Gastrocnemius medialis (tissue), 4 donors: Measurements from ENCODE around the gene CXCR1. TPM values are rescaled to one million over a fixed set of nuclear protein-coding genes. Genes with fewer than 3 reads are reported as not detected.
A peak's percentile ranks its signal among the peaks of the same experiment; 100 is the strongest.

Experiments used
- ATAC-seq, 2 donors: fragments of 150-250 bp; one replicate each; pipeline ENCODE4 v1.9.1; 2016
- DNase-seq, 2 donors: peaks; one replicate each; pipeline ENCODE4 v3.0.0-alpha.2; 2019
- H3K27ac ChIP-seq, 4 donors: fragments of 200-600 bp; sonication (generic); 1 replicate in 1 of 4; 2 replicates in 3 of 4; pipeline ENCODE4 v1.5.1; 2016 to 2018; ENCODE audit warnings: mild to moderate bottlenecking in 2 of 4, moderate library complexity in 1 of 4
- H3K27me3 ChIP-seq, 3 donors: fragments of 200-600 bp; sonication (generic) in 2 of 3; 1 replicate in 1 of 3; 2 replicates in 2 of 3; pipeline versions ENCODE4 v1.5.1 to v1.6.0; 2016 to 2019; ENCODE audit warnings: mild to moderate bottlenecking in 1 of 3, moderate library complexity in 1 of 3
- H3K36me3 ChIP-seq, 2 donors: fragments of 200-600 bp; sonication (generic) in 1 of 2; one replicate each; pipeline ENCODE4 v1.5.1; 2017 to 2018
- H3K4me1 ChIP-seq, 2 donors: fragments of 200-600 bp; sonication (generic) in 1 of 2; one replicate each; pipeline ENCODE4 v1.5.1; 2016 to 2017; ENCODE audit warnings: mild to moderate bottlenecking in 2 of 2
- H3K4me3 ChIP-seq, 4 donors: fragments of 200-600 bp; sonication (generic) in 3 of 4; 1 replicate in 1 of 4; 2 replicates in 3 of 4; pipeline ENCODE4 v1.5.1; 2016 to 2019; ENCODE audit warnings: mild to moderate bottlenecking in 2 of 4
- H3K9me3 ChIP-seq, 3 donors: fragments of 200-600 bp; sonication (generic) in 2 of 3; 1 replicate in 1 of 3; 2 replicates in 2 of 3; pipeline ENCODE4 v1.5.1; 2016 to 2019
- CTCF ChIP-seq, 5 experiments: fragments of 450-650 bp in 3 of 5; fragments of 200-600 bp in 2 of 5; sonication (generic) in 2 of 5; IDR thresholded peaks in 4 of 5; conservative IDR thresholded peaks in 1 of 5; 1 replicate in 4 of 5; 2 replicates in 1 of 5; pipeline ENCODE4 v1.5.1; 2016 to 2019; ENCODE audit warnings: antibody characterized with exemption in 5 of 5, mild to moderate bottlenecking in 3 of 5, moderate library complexity in 3 of 5
- POLR2A ChIP-seq, 2 donors: fragments of 450-650 bp; IDR thresholded peaks; one replicate each; pipeline ENCODE4 v1.6.1; 2017; ENCODE audit warnings: antibody characterized with exemption in 2 of 2, mild to moderate bottlenecking in 2 of 2, moderate library complexity in 2 of 2
- in situ Hi-C, 4 donors: fragments of 200-750 bp; cut with MboI; loops; one replicate each; pipeline versions ENCODE4 v1.15.0 to v1.8.0; 2017; ENCODE audit warnings: low sequenced_read_pairs in 4 of 4
- intact Hi-C: fragments of 100-400 bp; cut with DNase I; formaldehyde crosslinking; loops from one replicate; pipeline ENCODE4 v1.15.1; 2023; ENCODE audit warnings: low total_unique reads
- total RNA-seq, 4 donors: library from RNA; depleted of rRNA; stranded (reverse); fragments of >200 nt; gene quantifications; one replicate each; pipeline versions ENCODE4 v1.1.0 to v1.2.3, GENCODE V29; 2016

Gene CXCR1
- total RNA-seq, 4 donors from 2014 or later: 0.41 to 0.55 (median 0.53) TPM; not detected in 1

- ATAC-seq: no peak
- peaks cover 11 to 14% of the 10 kb centered on the region in 2 donors for H3K4me1 ChIP-seq
- H3K27ac ChIP-seq: no peak overlapping the region
- no peaks in the 10 kb centered on the region for H3K36me3 ChIP-seq
- intact Hi-C loops (loop anchor here (5.0 kb wide), 1 partner anchor 84 kb away; the partner anchor contains the start of genes AAMP and PNKD), in situ Hi-C loops (loop anchor here in 3 of 4 donors (10.0 to 25.0 kb wide), 3 partner anchors 66 to 174 kb away; partner anchors contain the start of genes CATIP (in 1 of the 3) and GPBAR1 (in 1 of the 3))
- no peaks in the 10 kb centered on the region for H3K9me3 ChIP-seq
- H3K4me3 ChIP-seq: no peak overlapping the region
- DNase-seq: no peak
- no peaks in the 10 kb centered on the region for H3K27me3 ChIP-seq
- TF ChIP-seq CTCF (IDR thresholded peaks at IDR 0.05 in 4 of 5, conservative IDR thresholded peaks at IDR 0.05 in 1 of 5): no peak
- TF ChIP-seq POLR2A (IDR thresholded peaks at IDR 0.05): no peak
These were observed 21.8 kb upstream of the CXCR1 start for GRCh38 chr2:218188528-218188927.

GRCh38 chr2:218187296-218188015 is 20.7 kb upstream of the CXCR1 start:
- intact Hi-C loops: loop anchor here (2.0 to 5.0 kb wide), 3 partner anchors 29 to 85 kb away; partner anchors contain the start of genes AAMP, ARPC2 and PNKD
- Histone ChIP-seq H3K27me3 (no peaks in the 10 kb centered on the region), H3K9me3 (no peaks in the 10 kb centered on the region), H3K27ac (peak overlapping the region in 3 of 4 donors; percentile 8 to 58 (median 10)), H3K36me3 (no peaks in the 10 kb centered on the region), H3K4me1 (peaks cover 11 to 14% of the 10 kb centered on the region in 2 donors), H3K4me3 (no peak overlapping the region)
- TF ChIP-seq POLR2A (IDR thresholded peaks at IDR 0.05): no peak
- ATAC-seq: no peak
- in situ Hi-C loops: loop anchor here in 3 of 4 donors (10.0 to 25.0 kb wide), 3 partner anchors 67 to 175 kb away; partner anchors contain the start of genes CATIP (in 1 of the 3) and GPBAR1 (in 1 of the 3)
- DNase-seq: no peak

GRCh38 chr2:218186876-218187275 is 20.1 kb upstream of the CXCR1 start:
- in situ Hi-C loops: loop anchor here in 3 of 4 donors (10.0 to 25.0 kb wide), 3 partner anchors 68 to 175 kb away; partner anchors contain the start of genes CATIP (in 1 of the 3) and GPBAR1 (in 1 of the 3)
- H3K4me3 ChIP-seq: no peak overlapping the region
- intact Hi-C loops: loop anchor here (2.0 to 5.0 kb wide), 3 partner anchors 30 to 85 kb away; partner anchors contain the start of genes AAMP, ARPC2 and PNKD
- H3K4me1 ChIP-seq: peaks cover 11 to 14% of the 10 kb centered on the region in 2 donors
- ATAC-seq (peak in 1 of 2 donors; percentile 33), DNase-seq (no peak)
- no peaks in the 10 kb centered on the region for H3K9me3 ChIP-seq
- H3K36me3 ChIP-seq: no peaks in the 10 kb centered on the region
- peak overlapping the region in 3 of 4 donors; percentile 8 to 58 (median 10) for H3K27ac ChIP-seq
- TF ChIP-seq POLR2A (IDR thresholded peaks at IDR 0.05) (no peak), CTCF (IDR thresholded peaks at IDR 0.05 in 4 of 5, conservative IDR thresholded peaks at IDR 0.05 in 1 of 5) (no peak)
- H3K27me3 ChIP-seq: no peaks in the 10 kb centered on the region

- in situ Hi-C loops: loop anchor here in 3 of 4 donors (10.0 to 25.0 kb wide), 3 partner anchors 68 to 176 kb away; partner anchors contain the start of genes CATIP (in 1 of the 3) and GPBAR1 (in 1 of the 3)
- DNase-seq (peak; percentile 22 to 69), ATAC-seq (peak; percentile 94 to 98)
- Histone ChIP-seq H3K4me3 (no peak overlapping the region), H3K27me3 (no peaks in the 10 kb centered on the region), H3K4me1 (peaks cover 11 to 14% of the 10 kb centered on the region in 2 donors), H3K27ac (peak overlapping the region in 3 of 4 donors; percentile 8 to 58 (median 10)), H3K36me3 (no peaks in the 10 kb centered on the region), H3K9me3 (no peaks in the 10 kb centered on the region)
- TF ChIP-seq POLR2A (IDR thresholded peaks at IDR 0.05) (no peak), CTCF (IDR thresholded peaks at IDR 0.05 in 4 of 5, conservative IDR thresholded peaks at IDR 0.05 in 1 of 5) (peak; percentile 67 to 87 (median 83))
- intact Hi-C loops: loop anchor here (2.0 to 5.0 kb wide), 3 partner anchors 30 to 86 kb away; partner anchors contain the start of genes AAMP, ARPC2 and PNKD
These were observed 19.6 kb upstream of the CXCR1 start for GRCh38 chr2:218186355-218186766.
